Activated CD8-positive, alpha-beta T cell treated with anti-CD3 and anti-CD28 coated beads for 36 hours (primary cell): ENCODE results near the gene SPRY4. TPM values are rescaled to one million over a fixed set of nuclear protein-coding genes. Genes with fewer than 3 reads are reported as not detected.

Experiments
- ATAC-seq: fragments of 200-7000 bp; cut with Tn5 transposase; one replicate; pipeline ENCODE4 v1.10.0; 2021; ENCODE audit warnings: mild to moderate bottlenecking, moderate library complexity
- CTCF ChIA-PET: fragments of 350-600 bp; sonication (Branson Sonifier 250); formaldehyde crosslinking; loops from one replicate; lab custom pipeline; 2021; ENCODE audit warnings: antibody characterized with exemption; lab: Charles Lee
- POLR2A ChIA-PET: fragments of 350-600 bp; sonication (Branson Sonifier 250); formaldehyde crosslinking; loops from one replicate; lab custom pipeline; 2021; ENCODE audit warnings: antibody characterized with exemption; lab: Charles Lee
- DNase-seq: peaks from one replicate; pipeline ENCODE4 v3.0.0-alpha.2; 2020
- H3K27ac Mint-ChIP-seq: one replicate; pipeline ENCODE4 v1.8.0; 2021; ENCODE audit warnings: mild to moderate bottlenecking, mixed read lengths
- H3K27me3 Mint-ChIP-seq: one replicate; pipeline ENCODE4 v1.8.0; 2021; ENCODE audit warnings: mixed read lengths
- H3K36me3 Mint-ChIP-seq: one replicate; pipeline ENCODE4 v1.8.0; 2021; ENCODE audit warnings: low read depth, mixed read lengths
- H3K4me1 Mint-ChIP-seq: one replicate; pipeline ENCODE4 v1.8.0; 2021; ENCODE audit warnings: low read depth, mixed read lengths
- H3K4me3 Mint-ChIP-seq: one replicate; pipeline ENCODE4 v1.8.0; 2021; ENCODE audit warnings: mild to moderate bottlenecking, moderate library complexity, mixed read lengths
- H3K9me3 Mint-ChIP-seq: one replicate; pipeline ENCODE4 v1.8.0; 2021; ENCODE audit warnings: mixed read lengths
- CTCF ChIP-seq: fragments of 200-600 bp; IDR thresholded peaks from one replicate; pipeline ENCODE4 v1.8.0; 2022; ENCODE audit warnings: antibody characterized with exemption, mild to moderate bottlenecking
- intact Hi-C: fragments of 100-400 bp; cut with micrococcal nuclease; formaldehyde crosslinking; loops from one replicate; pipeline ENCODE4 v1.10.0; 2022
- total RNA-seq, 2 experiments: library from RNA; stranded (reverse); gene quantifications; one replicate each; pipeline ENCODE4 v1.2.3, GENCODE V29; 2021

Gene SPRY4
- total RNA-seq, 2 experiments from 2014 or later = 0.90 to 1.0 TPM

- Mint-ChIP-seq H3K27me3 (peaks cover 41% of the 10 kb centered on the region), H3K9me3 (no peaks in the 10 kb centered on the region), H3K27ac (no peak overlapping the region), H3K4me3 (no peak overlapping the region), H3K36me3 (no peaks in the 10 kb centered on the region), H3K4me1 (peaks cover 38% of the 10 kb centered on the region)
- ATAC-seq (no peak), DNase-seq (no peak)
- POLR2A ChIA-PET = no interaction called here
- TF ChIP-seq CTCF = no peak
- CTCF ChIA-PET = interaction anchor here (0.7 kb wide), 1 partner anchor 13 kb away, joined by 3 read pairs; no protein-coding TSS in a partner anchor
- intact Hi-C loops = no loop called here
These were observed 3.8 kb downstream of the SPRY4 start for GRCh38 chr5:142320851-142321560.

GRCh38 chr5:142320430-142320738 lies 4.4 kb downstream of the SPRY4 start:
- no peak for DNase-seq
- peaks cover 40% of the 10 kb centered on the region for H3K4me1 Mint-ChIP-seq
- H3K4me3 Mint-ChIP-seq = no peak overlapping the region
- H3K27me3 Mint-ChIP-seq = peaks cover 38% of the 10 kb centered on the region
- CTCF ChIA-PET = no interaction called here
- H3K36me3 Mint-ChIP-seq = no peaks in the 10 kb centered on the region
- intact Hi-C loops = no loop called here
- POLR2A ChIA-PET = no interaction called here
- no peak overlapping the region for H3K27ac Mint-ChIP-seq
- no peaks in the 10 kb centered on the region for H3K9me3 Mint-ChIP-seq
- no peak for ATAC-seq
- TF ChIP-seq CTCF = no peak

GRCh38 chr5:142319560-142320429 lies 5.0 kb downstream of the SPRY4 start:
- H3K4me3 Mint-ChIP-seq = no peak overlapping the region
- intact Hi-C loops = no loop called here
- POLR2A ChIA-PET = no interaction called here
- DNase-seq = no peak
- ATAC-seq = no peak
- no peaks in the 10 kb centered on the region for H3K9me3 Mint-ChIP-seq
- peaks cover 38% of the 10 kb centered on the region for H3K27me3 Mint-ChIP-seq
- H3K27ac Mint-ChIP-seq = no peak overlapping the region
- H3K36me3 Mint-ChIP-seq = no peaks in the 10 kb centered on the region
- CTCF ChIA-PET = no interaction called here
- H3K4me1 Mint-ChIP-seq = peaks cover 41% of the 10 kb centered on the region
- TF ChIP-seq CTCF = no peak

GRCh38 chr5:142319105-142319504 lies 5.7 kb downstream of the SPRY4 start:
- Mint-ChIP-seq H3K27ac (no peak overlapping the region), H3K4me1 (peaks cover 41% of the 10 kb centered on the region), H3K4me3 (no peak overlapping the region), H3K9me3 (no peaks in the 10 kb centered on the region), H3K27me3 (peaks cover 38% of the 10 kb centered on the region), H3K36me3 (no peaks in the 10 kb centered on the region)
- ATAC-seq = no peak
- TF ChIP-seq CTCF = no peak
- ChIA-PET POLR2A (no interaction called here), CTCF (no interaction called here)
- no peak for DNase-seq
- intact Hi-C loops = no loop called here

GRCh38 chr5:142317753-142318152 lies 7.1 kb downstream of the SPRY4 start:
- POLR2A ChIA-PET = no interaction called here

More at GRCh38 chr5:142317753-142318152, 7.1 kb downstream of the SPRY4 start:
- Mint-ChIP-seq H3K4me3 (no peak overlapping the region), H3K9me3 (no peaks in the 10 kb centered on the region), H3K27ac (no peak overlapping the region), H3K4me1 (peaks cover 34% of the 10 kb centered on the region), H3K36me3 (no peaks in the 10 kb centered on the region), H3K27me3 (peaks cover 25% of the 10 kb centered on the region)
- intact Hi-C loops = no loop called here
- ATAC-seq (no peak), DNase-seq (no peak)
- CTCF ChIA-PET = interaction anchor here (1.1 kb wide), 2 partner anchors 268 to 381 kb away, joined by 3 read pairs; no protein-coding TSS in a partner anchor
- no peak for TF ChIP-seq CTCF
